IMR-90 (cell line): ENCODE results near the gene RBM39. TPM values are rescaled to one million over a fixed set of nuclear protein-coding genes. Genes with fewer than 3 reads are reported as not detected.

Source experiments
- microRNA-seq, 2 experiments: library from miRNA; stranded (forward) in 1 of 2; unstranded in 1 of 2; fragments of 10-50 nt in 1 of 2; fragments of <30 nt in 1 of 2; gene quantifications in 1 of 2; microRNA quantifications in 1 of 2; one replicate each; pipeline versions ENCODE3 to v1.1.0; 2013 to 2020; ENCODE audit not compliant: insufficient read depth in 1 of 2, insufficient read length in 1 of 2, unreplicated experiment in 1 of 2
- polyA plus RNA-seq, 3 experiments: library from polyadenylated mRNA; depleted of rRNA; stranded (reverse); fragments of >200 nt; gene quantifications; 2 replicates each; pipeline ENCODE4 v1.2.3, GENCODE V29; 2012; ENCODE audit warnings: low replicate concordance in 1 of 3
- small RNA-seq, 5 experiments: library from RNA; depleted of rRNA; stranded (forward); fragments of <200 nt; gene quantifications; one replicate each; pipeline ENCODE3, GENCODE V24; 2012
- total RNA-seq: library from RNA; depleted of rRNA; stranded (reverse); fragments of >200 nt; gene quantifications from 2 replicates; pipeline ENCODE4 v1.2.3, GENCODE V29; 2012; rRNA removed

RBM39 gene
- total and polyA plus RNA-seq, 2 of the 4 experiments (the other 2 are of a cell fraction): 106 to 166 TPM

Small RNA genes within 50 kb of the gene (microRNA-seq; reads per million reads assigned to microRNA genes)
- gene RF00026 (ENCODE audit: insufficient read depth, insufficient read length): not detected

Small RNA genes within 50 kb of the gene (small RNA-seq; reads per million reads assigned to genes)
- 0 reads per million in 5 experiments for gene RF00026

Other genes with a start within 250 kb of the RBM39 start
- gene C20orf173, start 212.6 kb downstream of the RBM39 start, total RNA-seq: not detected in 2 replicates
- gene C20orf173, start 212.6 kb downstream of the RBM39 start, polyA plus RNA-seq (2012; rRNA removed): not detected in 2 replicates
- gene ERGIC3, start 200.2 kb downstream of the RBM39 start, total RNA-seq: 438 and 487 TPM in 2 replicates
- gene ERGIC3, start 200.2 kb downstream of the RBM39 start, polyA plus RNA-seq (2012; rRNA removed): 434 and 437 TPM in 2 replicates
- 1.8 and 1.9 TPM in 2 replicates for gene SPAG4, start 126.4 kb downstream of the RBM39 start, total RNA-seq
- 5.5 and 5.8 TPM in 2 replicates for gene SPAG4, start 126.4 kb downstream of the RBM39 start, polyA plus RNA-seq (2012; rRNA removed)
- 141 and 163 TPM in 2 replicates for gene CPNE1, start 77.4 kb downstream of the RBM39 start, total RNA-seq
- gene CPNE1, start 77.4 kb downstream of the RBM39 start, polyA plus RNA-seq (2012; rRNA removed): 165 and 189 TPM in 2 replicates
- gene RBM12, start 77.4 kb downstream of the RBM39 start, total RNA-seq: 65.8 and 69.4 TPM in 2 replicates
- 44.7 and 51.2 TPM in 2 replicates for gene RBM12, start 77.4 kb downstream of the RBM39 start, polyA plus RNA-seq (2012; rRNA removed)
- 11.4 and 16.5 TPM in 2 replicates for gene NFS1, start 42.9 kb downstream of the RBM39 start, total RNA-seq
- gene NFS1, start 42.9 kb downstream of the RBM39 start, polyA plus RNA-seq (2012; rRNA removed): 31.4 and 35.6 TPM in 2 replicates
- gene ROMO1, start 42.9 kb downstream of the RBM39 start, total RNA-seq: 223 and 397 TPM in 2 replicates
- gene ROMO1, start 42.9 kb downstream of the RBM39 start, polyA plus RNA-seq (2012; rRNA removed): 555 and 601 TPM in 2 replicates
- 22.0 and 30.3 TPM in 2 replicates for gene PHF20, start 29.8 kb upstream of the RBM39 start, total RNA-seq
- gene PHF20, start 29.8 kb upstream of the RBM39 start, polyA plus RNA-seq (2012; rRNA removed): 22.5 and 23.6 TPM in 2 replicates
- gene SCAND1, start 212.2 kb upstream of the RBM39 start, total RNA-seq: 7.5 and 11.7 TPM in 2 replicates
- 26.8 and 44.2 TPM in 2 replicates for gene SCAND1, start 212.2 kb upstream of the RBM39 start, polyA plus RNA-seq (2012; rRNA removed)
- 0.56 and 0.90 TPM in 2 replicates for gene CNBD2, start 226.3 kb upstream of the RBM39 start, total RNA-seq
- gene CNBD2, start 226.3 kb upstream of the RBM39 start, polyA plus RNA-seq (2012; rRNA removed): 1.7 and 2.5 TPM in 2 replicates